Endothelial cell of umbilical vein (primary cell): ENCODE measurements around the gene PTPRZ1. TPM values are rescaled to one million over a fixed set of nuclear protein-coding genes. Genes with fewer than 3 reads are reported as not detected.

Source experiments
- BruUV-seq: library from RNA; stranded (reverse); fragments of 400-500 nt; replicated peaks from 2 replicates; lab custom pipeline; 2021; lab: Mats Ljungman, UMichigan
- CTCF ChIA-PET: fragments of 300-600, 350-600 bp; sonication (Branson Sonifier 250); formaldehyde crosslinking; loops from one replicate; lab custom pipeline; 2021; ENCODE audit warnings: antibody characterized with exemption, inconsistent platforms; lab: Charles Lee
- POLR2A ChIA-PET: fragments of 300-600, 350-600 bp; sonication (Branson Sonifier 250); formaldehyde crosslinking; loops from one replicate; lab custom pipeline; 2021; ENCODE audit warnings: antibody characterized with exemption, inconsistent platforms; lab: Charles Lee
- DNase-seq: peaks from one replicate; pipeline ENCODE4 v3.0.0-alpha.2; 2011; ENCODE audit warnings: low read depth, low spot score
- FAIRE-seq: peaks from 2 replicates; lab custom pipeline; 2011; peaks lifted over from hg19 to GRCh38; lab: Jason Lieb, UNC
- H2AFZ ChIP-seq: 2 replicates; pipeline ENCODE4 v1.6.0; 2012; ENCODE audit warnings: low read depth, low read length, control low read depth, inconsistent platforms
- H3K27ac ChIP-seq: 2 replicates; pipeline ENCODE4 v1.5.1; 2011; ENCODE audit warnings: low read depth, mild to moderate bottlenecking, control low read depth, low read length, moderate library complexity; ENCODE audit not compliant: insufficient read depth
- H3K27me3 ChIP-seq, 2 experiments: 2 replicates each; pipeline versions ENCODE4 v1.6.0 to v1.6.1; 2011; ENCODE audit warnings: low read length in 2 of 2, mixed read lengths in 1 of 2; ENCODE audit not compliant: control insufficient read depth in 2 of 2, insufficient read depth in 2 of 2
- H3K36me3 ChIP-seq, 2 experiments: 2 replicates in 1 of 2; 3 replicates in 1 of 2; pipeline ENCODE4 v1.5.1; 2011; ENCODE audit warnings: low read length in 2 of 2, mild to moderate bottlenecking in 1 of 2, moderate library complexity in 1 of 2; ENCODE audit not compliant: control insufficient read depth in 2 of 2, insufficient read depth in 2 of 2; ENCODE audit errors: extremely low read depth in 1 of 2
- H3K4me1 ChIP-seq: 3 replicates; pipeline ENCODE4 v1.5.1; 2011; ENCODE audit warnings: mild to moderate bottlenecking, low read length; ENCODE audit not compliant: control insufficient read depth, insufficient read depth; ENCODE audit errors: extremely low read depth
- H3K4me2 ChIP-seq: 2 replicates; pipeline ENCODE4 v1.6.1; 2011; ENCODE audit warnings: low read length, control low read depth, mixed read lengths; ENCODE audit not compliant: insufficient read depth
- H3K4me3 ChIP-seq, 3 experiments: fragments of 200-600 bp in 1 of 3; sonication (generic), shearing (Covaris generic) in 1 of 3; replicated peaks in 1 of 3; 2 replicates each; pipeline ENCODE4 v1.5.1; 2011 to 2016; ENCODE audit warnings: control low read depth in 3 of 3, low read length in 3 of 3, mild to moderate bottlenecking in 2 of 3, inconsistent platforms in 1 of 3, low read depth in 1 of 3, moderate library complexity in 1 of 3; ENCODE audit not compliant: insufficient read depth in 1 of 3
- H3K79me2 ChIP-seq: 2 replicates; pipeline ENCODE4 v1.6.0; 2012; ENCODE audit warnings: low read length, inconsistent platforms; ENCODE audit not compliant: control insufficient read depth, insufficient read depth
- H3K9ac ChIP-seq: replicated peaks from 2 replicates; pipeline ENCODE3; 2011; ENCODE audit warnings: low read length, control low read depth; ENCODE audit not compliant: insufficient read depth; ENCODE audit errors: extremely low read depth
- H3K9me1 ChIP-seq: replicated peaks from 3 replicates; pipeline ENCODE4 v1.6.0; 2011; ENCODE audit warnings: mild to moderate bottlenecking, low read length; ENCODE audit not compliant: control insufficient read depth, insufficient read depth; ENCODE audit errors: extremely low read depth
- H3K9me3 ChIP-seq: replicated peaks from 2 replicates; pipeline ENCODE4 v1.5.1; 2012; ENCODE audit warnings: low read length, inconsistent platforms; ENCODE audit not compliant: control insufficient read depth, insufficient read depth
- H4K20me1 ChIP-seq: replicated peaks from 2 replicates; pipeline ENCODE3; 2011; ENCODE audit warnings: mild to moderate bottlenecking, low read length; ENCODE audit not compliant: control insufficient read depth, insufficient read depth; ENCODE audit errors: extremely low read depth
- EZH2 ChIP-seq: IDR thresholded peaks from 2 replicates; pipeline ENCODE4 v1.6.1; 2012; ENCODE audit warnings: borderline replicate concordance, low read depth, mild to moderate bottlenecking, moderate library complexity, low read length, inconsistent platforms; ENCODE audit not compliant: severe bottlenecking
- JUN ChIP-seq: IDR thresholded peaks from 2 replicates; pipeline ENCODE4 v1.6.1; 2011; ENCODE audit warnings: borderline replicate concordance, low read depth; ENCODE audit not compliant: insufficient read length, insufficient read depth
- MYC ChIP-seq: IDR thresholded peaks from one replicate; pipeline ENCODE4 v1.6.1; 2011; ENCODE audit warnings: mild to moderate bottlenecking, low read depth, low read length
- POLR2A ChIP-seq: IDR thresholded peaks from 2 replicates; pipeline ENCODE4 v1.6.1; 2012; ENCODE audit warnings: low read depth, mild to moderate bottlenecking, control low read depth, low read length
- POLR2AphosphoS5 ChIP-seq: IDR thresholded peaks from 2 replicates; pipeline ENCODE4 v1.6.1; 2012; ENCODE audit warnings: low read depth, mild to moderate bottlenecking, control low read depth, low read length, moderate library complexity; ENCODE audit not compliant: insufficient read depth
- dilution Hi-C: fragments of 300-500 bp; cut with MboI; formaldehyde crosslinking; loops from one replicate; pipeline ENCODE4 v1.15.0; 2019; ENCODE audit warnings: low sequenced_read_pairs; ENCODE audit not compliant: extremely low pct_ligation_motif_present
- intact Hi-C: fragments of 100-400 bp; cut with micrococcal nuclease; formaldehyde crosslinking; loops from one replicate; pipeline ENCODE4 v1.10.0; 2022
- polyA plus RNA-seq, 4 experiments: library from polyadenylated mRNA; depleted of rRNA in 3 of 4; stranded (reverse) in 3 of 4; unstranded in 1 of 4; fragments of >200 nt; gene quantifications; 2 replicates each; pipeline versions ENCODE4 v1.2.1 to v1.2.3, GENCODE V29; 2011 to 2012; ENCODE audit warnings: missing spikeins in 1 of 4
- total RNA-seq: library from RNA; stranded (reverse); gene quantifications from 2 replicates; pipeline ENCODE4 v1.2.3, GENCODE V29; 2021
- TF ChIP-seq, protein P1 (sequence below), 2 donors: IDR thresholded peaks; 1 replicate in 1 of 2; 2 replicates in 1 of 2; pipeline ENCODE4 v1.5.1; 2011; ENCODE audit warnings: low read length in 2 of 2, mild to moderate bottlenecking in 2 of 2, moderate library complexity in 2 of 2, control low read depth in 1 of 2, inconsistent platforms in 1 of 2, low read depth in 1 of 2; ENCODE audit not compliant: insufficient read depth in 1 of 2; ENCODE audit errors: extremely low read depth in 1 of 2
- TF ChIP-seq, protein P2 (sequence below): IDR thresholded peaks from 2 replicates; pipeline ENCODE4 v1.6.1; 2011; ENCODE audit not compliant: insufficient read depth, insufficient read length

Gene PTPRZ1
- total and polyA plus RNA-seq, 2 donors (not counting 3 experiments of a cell fraction or from before 2014, with no cell fraction given): 0.07 TPM; not detected in 1

DNA sequence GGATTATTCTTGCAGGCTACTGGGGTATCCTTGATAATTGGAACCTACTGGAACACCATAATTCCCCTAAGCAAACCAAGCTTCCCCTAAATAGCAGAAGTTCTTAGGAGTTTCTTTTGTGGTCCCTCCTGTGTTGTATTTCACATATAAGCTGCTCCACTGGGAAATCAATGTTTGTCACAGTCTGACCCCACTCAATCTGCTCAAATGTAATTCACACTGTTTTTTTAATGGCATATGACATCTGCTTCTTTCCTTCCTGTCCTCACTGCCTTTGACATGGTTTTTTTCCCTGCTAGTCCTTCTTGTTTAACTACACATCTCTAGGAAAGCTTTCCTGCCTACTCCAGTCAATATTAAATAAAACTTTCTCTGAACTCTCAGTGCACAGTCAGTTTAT is 1.8 kb upstream of the PTPRZ1 start:
- Histone ChIP-seq H3K36me3 (no peaks in the 10 kb centered on the region), H2AFZ (no peak overlapping the region), H3K4me1 (peaks cover 9% of the 10 kb centered on the region), H3K4me2 (no peak overlapping the region), H3K27ac (no peak overlapping the region), H3K9me1 (no peaks in the 10 kb centered on the region), H3K79me2 (no peaks in the 10 kb centered on the region), H4K20me1 (no peaks in the 10 kb centered on the region), H3K4me3 (no peak overlapping the region), H3K9ac (no peak overlapping the region), H3K27me3 (peaks cover 17 to 64% of the 10 kb centered on the region in 2 experiments), H3K9me3 (no peaks in the 10 kb centered on the region)
- FAIRE-seq (no peak), DNase-seq (no peak)
- TF ChIP-seq POLR2AphosphoS5: no peak
- no peak for TF ChIP-seq EZH2
- no peak for TF ChIP-seq JUN
- no peak for TF ChIP-seq POLR2A
- TF ChIP-seq, protein P1, sequence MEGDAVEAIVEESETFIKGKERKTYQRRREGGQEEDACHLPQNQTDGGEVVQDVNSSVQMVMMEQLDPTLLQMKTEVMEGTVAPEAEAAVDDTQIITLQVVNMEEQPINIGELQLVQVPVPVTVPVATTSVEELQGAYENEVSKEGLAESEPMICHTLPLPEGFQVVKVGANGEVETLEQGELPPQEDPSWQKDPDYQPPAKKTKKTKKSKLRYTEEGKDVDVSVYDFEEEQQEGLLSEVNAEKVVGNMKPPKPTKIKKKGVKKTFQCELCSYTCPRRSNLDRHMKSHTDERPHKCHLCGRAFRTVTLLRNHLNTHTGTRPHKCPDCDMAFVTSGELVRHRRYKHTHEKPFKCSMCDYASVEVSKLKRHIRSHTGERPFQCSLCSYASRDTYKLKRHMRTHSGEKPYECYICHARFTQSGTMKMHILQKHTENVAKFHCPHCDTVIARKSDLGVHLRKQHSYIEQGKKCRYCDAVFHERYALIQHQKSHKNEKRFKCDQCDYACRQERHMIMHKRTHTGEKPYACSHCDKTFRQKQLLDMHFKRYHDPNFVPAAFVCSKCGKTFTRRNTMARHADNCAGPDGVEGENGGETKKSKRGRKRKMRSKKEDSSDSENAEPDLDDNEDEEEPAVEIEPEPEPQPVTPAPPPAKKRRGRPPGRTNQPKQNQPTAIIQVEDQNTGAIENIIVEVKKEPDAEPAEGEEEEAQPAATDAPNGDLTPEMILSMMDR (IDR thresholded peaks at IDR 0.05; ENCODE audit: extremely low read depth in 1 of 2, insufficient read depth in 1 of 2, low read depth in 1 of 2, low read length in 2 of 2): no peak
- TF ChIP-seq MYC: no peak
- TF ChIP-seq, protein P2, sequence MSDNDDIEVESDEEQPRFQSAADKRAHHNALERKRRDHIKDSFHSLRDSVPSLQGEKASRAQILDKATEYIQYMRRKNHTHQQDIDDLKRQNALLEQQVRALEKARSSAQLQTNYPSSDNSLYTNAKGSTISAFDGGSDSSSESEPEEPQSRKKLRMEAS: no peak
- dilution Hi-C loops (no loop called here), intact Hi-C loops (no loop called here)
- no TSS peak for BruUV-seq
- POLR2A ChIA-PET: no interaction called here
- CTCF ChIA-PET: interaction anchor here (1.1 to 2.2 kb wide), 2 partner anchors 34 to 123 kb away, joined by 4 to 10 read pairs; no protein-coding TSS in a partner anchor
